CD4-positive, alpha-beta T cell treated with Interferon gamma for 1 hour (primary cell): ENCODE results near the gene SH2B2.
"Not testable (repeated sequence)": the region's sequence is repeated elsewhere in the genome, so short reads cannot be mapped to it uniquely, and the experiment has no call there.

Experiments
- DNase-seq: peaks from one replicate; pipeline ENCODE4 v3.0.0-alpha.2; 2020

The SH2B2 gene

DNA sequence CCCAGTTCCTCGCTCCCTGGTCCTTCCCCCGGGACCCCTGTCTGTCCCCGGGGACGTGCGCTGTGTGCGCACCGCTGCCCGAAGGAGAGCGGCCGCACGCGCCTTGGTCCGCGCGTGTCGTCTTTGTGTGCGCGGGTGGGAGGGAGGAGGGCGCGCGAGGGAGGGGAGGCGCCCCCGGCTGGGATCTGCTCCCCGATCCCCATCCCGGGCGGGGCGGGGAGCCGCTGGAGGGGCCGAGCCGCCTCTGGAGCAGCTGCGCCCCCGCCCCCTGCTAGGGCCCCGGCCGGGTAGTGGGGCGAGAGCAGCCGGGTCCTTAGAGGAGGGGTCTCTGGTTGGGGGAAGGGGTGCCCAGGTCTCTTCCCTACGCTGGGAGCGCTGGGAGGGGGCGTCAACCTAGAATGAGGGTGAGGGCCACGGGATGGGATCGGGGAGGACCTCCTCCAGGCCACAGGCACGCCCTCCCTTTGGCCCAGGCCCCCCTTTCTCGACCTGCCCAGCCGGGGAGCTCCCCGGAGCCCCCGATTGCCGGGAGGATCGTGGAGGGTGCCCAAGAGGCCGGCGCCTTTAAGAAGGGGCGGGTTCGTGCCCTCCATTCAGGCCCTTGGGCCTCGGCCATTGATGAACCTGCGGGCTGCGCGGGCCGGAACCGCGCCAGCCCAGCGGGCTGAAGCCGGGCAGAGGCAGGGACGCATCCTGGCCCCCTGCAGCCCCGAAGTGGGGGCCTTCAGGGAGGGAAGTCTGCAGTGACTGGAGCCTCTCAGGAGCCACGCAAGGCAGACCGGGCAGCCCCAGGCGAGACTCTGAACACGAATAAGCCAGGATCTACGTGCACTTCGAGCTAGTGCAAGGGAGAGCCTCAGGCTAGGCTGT is 678 bp downstream of the SH2B2 start:
- no peak for DNase-seq

DNA sequence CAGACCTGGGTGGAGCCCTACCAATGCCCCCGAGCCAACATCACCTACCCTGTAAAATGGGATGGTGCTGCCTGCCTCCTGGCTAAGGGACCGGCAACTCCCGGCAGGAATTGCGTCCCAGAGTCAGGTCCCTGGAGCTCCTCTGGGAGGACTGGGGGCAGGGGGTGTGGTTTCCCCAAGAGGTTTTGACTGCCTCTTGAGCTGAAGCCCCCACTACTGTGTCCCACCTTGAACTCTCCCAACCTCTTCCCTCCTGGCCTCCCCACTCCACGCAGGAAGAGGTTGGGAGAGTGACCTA is 1.3 kb downstream of the SH2B2 start:
- no peak for DNase-seq

DNA sequence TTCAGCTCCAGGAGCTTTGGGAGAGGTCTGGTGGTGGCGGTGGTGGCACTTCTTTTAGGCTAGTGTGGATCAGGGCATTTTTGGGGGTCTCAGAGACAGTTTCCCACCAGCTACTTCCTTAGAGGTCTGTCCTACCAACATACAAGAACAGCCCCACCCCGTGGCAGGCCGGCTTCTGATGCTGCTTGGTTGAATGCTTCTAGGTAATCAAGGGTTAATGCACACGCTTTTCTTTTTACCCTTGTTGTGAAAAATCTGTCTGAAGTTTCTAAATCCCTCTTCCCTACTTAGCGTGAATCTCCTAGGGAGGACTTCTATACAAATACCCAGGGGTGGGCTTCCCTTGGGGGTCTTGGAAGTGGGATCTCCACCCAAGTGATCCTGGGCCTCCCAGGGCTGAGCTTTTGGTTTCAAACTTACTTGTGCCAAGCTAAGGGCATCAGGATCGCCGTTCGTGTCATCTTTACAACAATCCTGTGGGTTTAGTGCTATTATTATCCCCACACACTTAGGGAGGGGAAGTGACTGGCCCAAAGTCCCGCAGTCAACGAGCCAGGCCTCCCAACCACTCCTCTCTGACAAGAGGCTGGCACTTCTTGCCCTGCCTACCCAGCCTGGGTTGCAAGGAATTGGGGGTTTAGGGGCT is 1.7 kb downstream of the SH2B2 start:
- DNase-seq: no peak

DNA sequence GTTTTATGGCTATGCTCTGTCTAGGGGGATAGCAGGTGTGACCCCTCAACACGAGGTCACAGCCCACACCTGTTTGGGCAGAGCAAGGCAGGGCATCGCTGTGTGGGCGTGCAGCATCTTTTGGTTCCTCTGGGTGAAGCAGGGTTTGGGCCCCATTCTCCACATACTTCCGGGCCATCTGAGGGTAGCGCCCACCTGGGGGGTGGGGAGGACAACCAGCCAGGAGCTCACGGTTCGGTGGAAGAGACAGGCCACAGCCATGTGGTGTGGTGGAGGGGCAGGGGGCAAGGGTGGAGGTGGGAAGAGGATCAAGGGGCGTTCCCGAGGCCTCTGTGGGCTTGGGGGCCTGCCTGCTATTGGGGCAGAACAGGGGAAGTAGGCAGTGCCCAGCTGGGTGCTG is 2.4 kb downstream of the SH2B2 start:
- DNase-seq: peak; percentile 28

DNA sequence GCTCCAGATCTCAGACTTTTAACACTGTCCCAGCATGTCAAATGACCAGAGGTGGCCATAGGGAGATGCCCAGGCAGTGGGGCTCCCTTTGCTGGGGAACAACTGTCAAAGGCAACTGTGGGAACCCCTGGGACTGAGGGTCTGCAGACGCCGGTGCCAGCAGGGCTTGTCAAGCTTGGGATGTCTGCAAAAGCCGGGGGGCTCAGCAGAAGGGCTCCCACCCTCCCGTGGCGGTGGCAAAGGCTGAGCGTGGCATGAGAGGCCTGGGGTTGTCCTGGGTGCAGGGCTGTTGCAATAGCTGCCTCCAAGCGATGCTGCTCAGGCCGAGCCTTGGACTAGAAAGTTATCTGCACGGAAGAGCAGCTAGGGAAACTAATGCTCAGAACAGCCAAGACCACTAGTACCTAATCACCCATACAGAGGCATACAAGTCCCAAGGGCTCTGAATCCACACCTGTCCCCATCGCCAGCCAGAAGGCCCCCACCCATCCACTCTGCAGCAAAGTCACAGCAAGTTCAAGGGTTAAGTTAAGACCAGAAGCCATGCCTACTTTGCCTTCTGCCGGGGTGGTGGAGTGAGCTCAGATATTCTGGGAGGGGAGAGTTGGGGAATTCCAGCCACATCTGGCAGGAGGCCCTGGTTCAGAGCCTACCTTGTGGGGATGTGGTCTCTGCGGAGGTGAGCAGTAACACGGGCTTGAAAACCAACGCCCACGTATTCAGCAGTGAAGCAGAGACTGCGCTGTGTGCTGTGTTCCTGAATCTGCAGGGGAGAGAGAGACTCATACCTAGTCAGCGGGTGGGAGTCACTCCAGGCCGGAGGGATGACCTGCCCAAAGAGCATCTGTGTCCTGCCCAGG is 4.6 kb downstream of the SH2B2 start:
- DNase-seq: peak; percentile 28

DNA sequence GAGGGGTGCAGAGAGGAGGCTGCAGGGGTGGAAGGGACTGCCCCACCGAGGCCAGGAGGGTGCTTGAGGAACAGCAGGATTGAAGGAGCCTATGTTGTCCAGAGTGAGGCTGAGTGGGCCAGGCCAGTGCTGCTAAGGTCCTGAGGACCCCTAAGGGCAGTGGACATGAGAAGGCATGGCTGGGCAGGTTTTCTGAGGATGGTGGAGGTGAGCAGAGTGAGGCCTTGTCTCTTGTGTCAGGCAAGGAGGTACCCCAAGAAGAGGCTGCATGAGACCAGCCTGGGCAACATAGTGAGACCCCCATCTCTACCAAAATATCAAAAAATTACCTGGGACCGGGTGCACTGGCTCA is 5.2 kb downstream of the SH2B2 start:
- no peak for DNase-seq

DNA sequence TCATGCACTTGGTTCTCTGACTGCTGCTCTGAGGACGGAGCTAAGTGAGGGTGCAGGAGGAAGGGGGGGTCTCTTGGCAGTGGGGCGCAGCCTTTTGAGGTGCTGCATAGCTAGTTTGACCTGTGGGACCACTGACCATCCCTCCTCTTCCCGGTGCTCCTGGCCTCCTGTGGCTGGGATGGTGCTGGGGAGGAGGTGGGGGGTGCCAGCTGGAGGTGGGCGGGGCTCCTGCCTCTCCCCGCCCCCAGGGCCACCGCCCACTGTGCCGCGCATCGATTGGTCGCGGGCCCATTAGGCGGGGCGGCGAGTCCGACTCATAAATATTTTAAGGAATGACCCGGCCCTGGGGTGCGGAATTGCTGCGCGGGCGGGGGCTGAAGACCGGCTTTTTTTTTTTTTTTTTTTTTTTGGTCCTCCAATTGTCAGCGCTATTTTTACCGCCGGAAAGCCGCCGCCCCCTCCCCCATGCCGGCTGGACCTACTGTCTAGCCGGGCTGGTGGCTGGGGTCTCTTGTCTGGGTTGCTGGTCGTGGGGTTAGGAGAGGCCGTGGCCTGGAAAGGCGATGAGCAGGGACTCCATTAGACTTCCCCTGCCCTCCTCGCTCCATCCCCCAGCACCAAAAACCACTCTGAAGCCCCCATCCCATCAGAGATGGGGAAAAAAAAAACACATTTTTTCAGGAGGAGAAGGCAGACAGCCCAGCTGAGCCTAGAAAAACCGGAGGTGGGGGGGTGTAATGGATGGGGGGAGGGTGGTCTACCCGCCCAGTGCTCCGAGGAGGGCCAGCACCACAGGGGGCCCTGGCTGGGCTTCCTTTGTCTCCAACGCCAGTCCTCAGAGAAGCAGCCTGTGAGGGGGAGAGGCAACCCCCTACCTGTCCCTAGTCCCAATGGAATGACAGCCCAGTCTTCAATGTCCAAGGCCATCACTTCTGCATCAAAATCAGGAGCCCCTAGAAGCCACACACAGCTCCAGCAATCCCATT is 6.4 kb downstream of the SH2B2 start:
- no peak for DNase-seq

DNA sequence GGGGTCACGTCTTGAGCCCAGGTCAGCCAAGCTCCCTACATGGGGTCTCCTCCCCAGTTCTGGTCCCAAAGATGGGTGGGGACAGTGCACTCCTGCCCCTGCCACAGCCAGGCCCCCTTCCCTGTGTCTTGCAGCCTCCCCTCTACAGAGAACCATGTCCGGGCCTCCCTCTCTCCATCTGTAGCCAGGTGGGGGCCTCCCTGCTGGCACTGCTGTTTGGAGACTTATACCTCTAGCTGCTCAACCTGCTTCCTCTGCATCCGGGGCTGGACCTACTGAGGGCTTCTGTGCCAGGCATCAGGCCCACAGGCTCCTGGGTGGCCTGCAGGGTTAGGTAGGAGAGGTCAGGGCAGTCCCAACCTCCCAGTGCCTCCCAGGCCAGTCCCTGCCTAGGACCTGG is 7.9 kb downstream of the SH2B2 start:
- no peak for DNase-seq

DNA sequence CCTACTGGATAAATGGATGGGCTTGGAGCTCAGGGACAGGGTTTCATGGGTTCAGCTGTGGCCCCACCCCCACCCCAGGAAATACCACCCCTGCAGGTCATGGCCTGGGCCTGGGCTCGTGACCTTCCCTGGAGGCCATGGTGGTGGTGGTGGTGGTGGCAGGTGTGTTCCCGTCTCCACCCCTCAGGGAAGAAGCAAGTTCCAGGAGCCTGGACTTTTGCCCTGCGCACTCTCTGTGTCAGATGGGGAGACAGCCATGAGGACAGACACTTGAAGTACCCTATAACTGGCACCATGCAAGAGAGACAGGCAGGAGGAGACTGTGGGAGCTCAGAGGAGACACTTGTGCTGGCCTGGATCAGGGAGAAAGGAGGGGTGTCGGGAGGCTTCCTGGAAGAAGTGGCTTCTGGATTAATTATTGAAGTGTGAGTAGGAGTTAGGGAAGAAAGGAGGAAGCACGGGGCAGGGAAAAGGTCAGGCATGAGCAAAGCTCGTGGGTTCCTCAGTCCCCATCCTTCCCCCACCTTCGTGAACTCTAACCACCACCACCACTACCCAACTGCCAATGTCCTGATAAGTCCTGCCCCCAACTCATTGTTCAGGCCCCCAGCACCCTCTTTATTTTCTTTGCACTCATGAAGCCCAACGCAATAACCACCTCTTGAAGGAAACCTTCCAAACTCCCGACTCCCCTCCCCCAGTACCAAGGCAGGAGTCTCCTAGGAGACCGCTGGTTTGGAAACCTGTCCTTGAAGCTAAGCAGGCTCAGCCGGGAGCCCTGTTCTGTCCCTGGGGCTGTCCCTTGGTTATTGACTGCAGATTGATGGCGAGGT is 8.9 kb downstream of the SH2B2 start:
- DNase-seq: no peak

DNA sequence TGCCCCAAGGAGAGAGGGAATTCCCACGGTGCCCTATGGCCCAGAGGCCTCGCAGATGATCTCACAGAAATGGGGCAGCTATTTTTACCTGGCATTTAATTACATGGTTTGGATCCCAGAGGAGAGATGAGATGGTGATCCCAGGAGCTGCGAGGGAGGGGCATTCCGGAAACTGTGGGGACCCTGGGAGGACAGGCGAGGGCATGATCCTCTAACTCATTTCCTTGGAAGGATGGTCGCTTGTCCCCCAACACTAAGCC is 9.4 kb downstream of the SH2B2 start:
- DNase-seq: no peak

DNA sequence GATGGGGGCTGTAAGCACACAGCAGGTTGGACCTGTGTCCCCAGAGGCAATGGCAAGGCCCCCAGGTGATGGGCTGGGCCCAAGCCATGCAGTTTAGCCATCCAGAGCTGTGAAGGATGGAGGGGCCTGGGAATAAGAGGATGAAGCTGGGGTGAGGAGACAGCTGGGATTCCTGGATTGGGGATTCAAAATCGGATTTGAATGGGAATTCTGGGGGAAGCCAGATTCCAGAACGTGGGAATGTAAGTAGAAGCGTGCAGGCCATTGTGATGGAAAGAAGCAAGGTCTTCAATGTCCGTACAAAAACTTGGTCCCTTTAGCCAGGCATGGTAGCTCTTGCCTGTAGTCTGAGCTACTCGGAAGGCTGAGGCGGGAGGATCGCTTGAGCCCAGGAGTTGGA is 9.8 kb downstream of the SH2B2 start:
- DNase-seq: no peak

DNA sequence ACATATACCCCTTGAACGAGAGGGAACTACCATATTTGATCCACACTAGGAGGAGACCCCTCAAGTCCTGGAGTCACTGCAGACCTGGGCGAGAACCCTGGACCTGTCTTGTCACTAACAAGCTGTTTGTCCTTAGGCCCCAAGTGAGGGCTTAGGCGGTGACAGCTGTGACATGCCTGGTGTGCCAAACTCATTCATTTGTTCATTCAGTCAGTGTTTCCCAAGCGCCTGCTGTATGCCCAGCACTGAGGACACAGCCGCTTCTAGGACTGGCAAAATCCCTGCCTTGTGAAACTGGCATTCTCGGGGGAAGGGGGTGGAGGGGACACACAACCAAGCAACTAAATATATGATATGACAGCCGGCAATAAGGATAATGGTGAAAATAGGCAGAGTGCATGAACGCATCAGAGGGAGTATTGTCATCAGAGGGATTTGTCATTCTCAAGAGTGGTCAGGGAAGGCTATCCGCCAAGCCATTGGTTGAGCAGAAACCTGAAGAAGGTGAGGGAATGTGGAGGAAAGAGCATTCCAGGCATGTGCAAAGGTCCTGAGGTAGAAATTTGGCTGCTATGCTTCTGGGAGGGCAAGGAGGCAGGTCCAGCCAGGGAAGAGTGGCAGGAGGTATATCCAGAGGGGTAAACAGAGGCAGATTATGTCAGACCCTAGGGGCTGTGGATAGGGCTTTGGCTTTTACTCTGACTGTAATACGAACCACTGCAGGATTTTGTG is 11.0 kb downstream of the SH2B2 start:
- no peak for DNase-seq

DNA sequence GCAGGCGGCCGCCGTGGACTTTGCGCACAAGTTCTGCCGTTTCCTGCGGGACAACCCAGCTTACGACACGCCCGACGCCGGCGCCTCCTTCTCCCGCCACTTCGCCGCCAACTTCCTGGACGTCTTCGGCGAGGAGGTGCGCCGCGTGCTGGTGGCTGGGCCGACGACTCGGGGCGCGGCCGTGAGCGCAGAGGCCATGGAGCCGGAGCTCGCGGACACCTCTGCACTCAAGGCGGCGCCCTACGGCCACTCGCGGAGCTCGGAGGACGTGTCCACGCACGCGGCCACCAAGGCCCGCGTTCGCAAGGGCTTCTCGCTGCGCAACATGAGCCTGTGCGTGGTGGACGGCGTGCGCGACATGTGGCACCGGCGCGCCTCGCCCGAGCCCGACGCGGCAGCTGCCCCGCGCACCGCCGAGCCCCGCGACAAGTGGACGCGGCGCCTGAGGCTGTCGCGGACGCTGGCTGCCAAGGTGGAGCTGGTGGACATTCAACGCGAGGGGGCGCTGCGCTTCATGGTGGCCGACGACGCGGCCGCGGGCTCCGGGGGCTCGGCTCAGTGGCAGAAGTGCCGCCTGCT is 14.1 kb downstream of the SH2B2 start:
- DNase-seq: no peak

DNA sequence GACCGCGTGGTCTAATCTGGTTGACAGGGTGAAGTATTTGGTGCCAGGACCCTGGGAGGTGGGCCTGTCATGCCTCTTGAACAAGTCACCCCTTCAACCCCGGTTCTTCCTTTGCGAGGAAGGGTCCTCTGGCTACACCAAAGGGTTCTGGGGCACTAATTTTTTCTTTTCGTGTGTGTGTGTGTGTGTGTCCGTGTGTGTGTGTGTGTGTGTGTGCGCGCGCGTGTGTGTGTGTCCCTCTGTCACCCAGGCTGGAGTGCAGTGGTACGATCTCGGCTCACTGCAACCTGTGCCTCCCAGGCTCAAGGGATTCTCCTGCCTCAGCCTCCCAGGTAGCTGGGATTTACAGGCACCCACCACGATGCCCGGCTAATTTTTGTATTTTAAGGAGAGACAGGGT is 14.7 kb downstream of the SH2B2 start:
- not testable (repeated sequence) for DNase-seq

DNA sequence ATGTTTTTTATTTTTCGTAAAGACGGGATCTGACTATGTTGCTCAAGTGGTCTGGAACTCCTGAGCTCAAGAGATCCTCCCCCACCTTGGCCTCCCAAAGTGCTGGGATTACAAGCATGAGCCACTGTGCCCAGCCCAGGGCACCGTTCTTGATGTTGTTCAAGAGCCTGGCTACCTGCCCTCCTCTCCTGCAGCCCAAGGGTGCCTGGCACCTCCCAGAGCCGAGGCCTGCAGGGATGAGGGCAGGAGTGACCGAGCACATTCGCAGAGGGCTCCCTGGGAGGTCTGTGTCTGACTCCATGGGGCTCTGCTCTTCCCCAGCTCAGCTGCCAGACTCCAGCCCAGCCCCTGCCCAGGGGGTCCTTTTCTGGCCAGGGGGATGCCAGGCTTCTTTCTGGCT is 15.4 kb downstream of the SH2B2 start:
- DNase-seq: no peak

DNA sequence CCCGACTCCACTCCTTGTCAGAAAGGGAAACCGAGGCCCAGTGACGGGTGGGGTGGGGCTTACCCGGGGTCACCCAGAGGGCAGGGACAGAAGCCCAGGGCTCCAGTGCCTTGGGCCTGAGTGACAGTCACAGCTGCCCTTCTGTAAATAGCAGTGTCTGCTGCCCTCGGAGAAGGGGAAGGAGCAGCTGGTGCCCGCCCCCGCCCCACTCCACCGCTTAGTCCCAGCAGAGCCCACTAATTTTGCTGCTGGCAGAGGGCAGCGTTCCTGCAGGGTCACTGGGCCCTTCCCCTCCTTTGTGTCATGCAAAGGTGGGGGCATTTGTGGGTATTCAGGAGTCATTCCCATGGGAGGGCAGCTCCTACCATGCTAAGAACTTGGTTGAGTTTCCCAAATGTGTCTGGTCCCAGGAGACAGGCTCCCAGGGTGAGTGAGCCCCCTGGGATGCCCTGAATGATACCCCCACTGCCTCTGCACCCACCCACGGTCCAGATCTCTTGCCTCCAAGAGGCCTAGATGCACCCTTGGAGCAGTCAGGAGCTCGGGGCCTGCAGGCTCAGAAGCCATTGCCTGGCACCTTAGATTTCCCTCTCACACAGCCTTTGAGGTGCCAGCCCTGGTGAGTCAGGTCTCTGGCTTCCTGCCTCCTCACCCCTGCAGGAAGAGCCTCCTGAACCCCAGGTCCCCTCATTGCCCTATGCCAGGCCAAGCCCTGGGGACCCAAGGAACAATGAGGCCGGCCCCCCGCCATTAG is 17.2 kb downstream of the SH2B2 start:
- no peak for DNase-seq

DNA sequence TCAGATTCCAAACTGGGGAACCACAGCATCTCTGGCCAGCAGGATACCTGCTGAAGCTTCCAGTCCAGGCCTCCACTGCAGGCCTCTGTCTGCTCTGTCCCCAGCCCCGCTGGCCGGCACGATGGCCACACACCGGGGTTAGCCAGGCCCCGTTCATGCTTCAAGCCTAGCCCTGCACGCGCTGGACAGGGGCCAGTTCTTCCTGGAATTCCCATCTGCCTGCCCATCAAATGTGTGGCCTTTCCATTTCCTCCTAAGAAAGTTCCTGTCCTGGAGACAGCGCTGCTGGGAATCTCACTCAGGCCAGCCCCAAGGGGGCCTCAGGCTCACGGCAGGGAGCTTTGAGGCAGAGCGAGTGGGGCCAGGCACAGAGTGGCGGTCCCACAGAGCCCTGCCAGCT is 18.0 kb downstream of the SH2B2 start:
- no peak for DNase-seq

DNA sequence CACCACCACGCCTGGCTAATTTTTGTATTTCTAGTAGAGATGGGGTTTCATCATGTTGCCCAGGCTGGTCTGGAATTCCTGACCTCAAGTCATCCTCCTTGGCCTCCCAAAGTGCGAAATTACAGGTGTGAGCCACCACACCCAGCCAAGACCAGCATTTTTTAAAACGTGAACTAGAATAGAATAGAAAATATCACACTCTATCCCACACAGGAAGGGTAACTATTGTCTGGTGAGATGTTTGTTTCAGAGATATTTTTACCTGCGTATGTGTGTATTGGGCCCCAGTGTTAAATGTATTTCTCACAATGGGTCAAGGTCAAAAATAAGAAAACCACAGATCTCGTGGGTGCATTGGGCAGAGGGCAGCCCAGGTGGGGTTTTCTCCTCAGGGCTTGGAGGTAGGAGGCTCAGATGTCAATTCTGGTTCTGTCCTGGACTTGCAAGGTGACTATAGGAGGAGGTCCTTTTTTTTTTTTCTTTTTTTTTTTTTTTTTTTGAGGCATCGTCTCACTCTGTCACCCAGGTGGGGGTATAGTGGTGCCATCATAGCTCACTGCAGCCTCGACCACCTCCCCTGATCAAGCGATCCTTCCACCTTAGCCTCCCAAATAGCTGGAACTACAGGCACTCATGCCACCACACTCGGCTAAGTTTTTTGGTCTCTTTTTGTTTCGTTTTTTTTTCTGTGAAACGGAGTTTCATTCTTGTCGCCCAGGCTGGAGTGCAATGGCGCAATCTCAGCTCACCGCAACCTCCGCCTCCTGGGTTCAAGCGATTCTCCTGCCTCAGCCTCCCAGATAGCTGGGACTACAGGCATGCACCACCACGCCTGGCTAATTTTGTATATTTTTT is 19.0 kb downstream of the SH2B2 start:
- no peak for DNase-seq
